Esophagus muscularis mucosa (tissue), 3 donors: ENCODE results near the gene COPG2.

Experiments used
- CTCF ChIP-seq, 3 experiments: fragments of 200-600 bp in 2 of 3; fragments of 450-650 bp in 1 of 3; sonication (generic) in 2 of 3; IDR thresholded peaks; one replicate each; pipeline ENCODE4 v1.5.1; 2017 to 2019; ENCODE audit warnings: antibody characterized with exemption in 3 of 3, mild to moderate bottlenecking in 2 of 3, moderate library complexity in 1 of 3
- POLR2A ChIP-seq: fragments of 450-650 bp; IDR thresholded peaks from one replicate; pipeline ENCODE4 v1.6.1; 2017; ENCODE audit warnings: antibody characterized with exemption, moderate library complexity, mild to moderate bottlenecking, low read depth

- TF ChIP-seq CTCF (IDR thresholded peaks at IDR 0.05) = no peak
- TF ChIP-seq POLR2A = no peak
These were observed 114.1 kb downstream of the COPG2 start for GRCh38 chr7:130554481-130554880.
